Astrocyte (in vitro differentiated cells and primary cell): ENCODE results near the gene GJD3.

Source experiments
- CTCF ChIP-seq: IDR thresholded peaks from 2 replicates; pipeline ENCODE4 v1.5.1; 2011; ENCODE audit warnings: low read depth, mild to moderate bottlenecking, inconsistent platforms, low read length, moderate library complexity; ENCODE audit not compliant: insufficient read depth
- EZH2 ChIP-seq: IDR thresholded peaks from 2 replicates; pipeline ENCODE4 v1.6.1; 2012; ENCODE audit warnings: mild to moderate bottlenecking, low read length, inconsistent platforms; ENCODE audit not compliant: insufficient read depth

- no peak for TF ChIP-seq CTCF
- no peak for TF ChIP-seq EZH2
Measured at GRCh38 chr17:40364906-40365305, 369 bp upstream of the GJD3 start.
